GM19397 (cell line): ENCODE data around the gene FRS2.

Source experiments
- ATAC-seq: cut with Tn5 transposase; IDR thresholded peaks from one replicate; pipeline ENCODE4 v1.9.1; 2021; ENCODE audit warnings: mild to moderate bottlenecking, moderate library complexity; ENCODE audit not compliant: unreplicated experiment

FRS2 gene

DNA sequence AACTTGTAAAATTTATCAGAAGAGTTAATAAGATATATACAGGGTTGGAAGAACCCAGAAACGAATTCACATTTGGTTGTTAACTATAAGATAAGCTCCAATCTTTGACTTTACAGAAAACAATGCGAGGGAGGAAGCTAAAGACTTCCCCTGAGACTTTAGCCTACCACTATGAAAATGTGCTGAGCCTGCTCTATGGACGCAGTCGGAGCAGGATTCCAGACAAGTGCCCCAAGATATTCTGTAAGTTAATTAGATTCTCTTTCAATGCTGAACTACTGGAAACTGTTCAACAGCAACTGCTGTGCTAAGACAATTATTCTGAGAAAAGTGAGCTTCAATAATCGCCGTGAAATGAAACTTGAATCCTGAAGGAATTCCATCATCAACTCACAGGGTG, 148.9 kb downstream of the FRS2 start:
- ATAC-seq, result no peak

DNA sequence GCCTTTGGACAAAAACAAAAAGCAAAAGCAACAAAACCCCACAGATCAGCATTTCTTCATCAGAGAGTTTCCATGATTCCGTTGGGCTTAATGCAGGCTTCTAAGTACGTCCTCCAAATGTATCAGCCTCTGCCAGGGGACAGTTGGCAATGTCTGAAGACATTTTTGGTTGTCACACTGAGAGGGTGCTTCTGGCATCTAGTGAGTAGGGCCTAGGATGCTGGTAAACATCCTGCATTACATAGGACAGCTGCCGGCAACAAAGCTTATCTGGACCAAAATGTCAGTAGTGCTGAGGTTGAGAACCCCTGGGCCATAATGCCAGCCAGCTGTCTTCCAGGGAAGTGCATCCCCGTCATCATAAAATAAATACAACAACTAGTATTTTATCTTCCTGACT, 149.9 kb downstream of the FRS2 start:
- ATAC-seq, result no peak

GRCh38 chr12:69620921-69621320, 150.7 kb downstream of the FRS2 start:
- no peak for ATAC-seq

GRCh38 chr12:69621551-69621950, 151.4 kb downstream of the FRS2 start:
- ATAC-seq, result no peak

DNA sequence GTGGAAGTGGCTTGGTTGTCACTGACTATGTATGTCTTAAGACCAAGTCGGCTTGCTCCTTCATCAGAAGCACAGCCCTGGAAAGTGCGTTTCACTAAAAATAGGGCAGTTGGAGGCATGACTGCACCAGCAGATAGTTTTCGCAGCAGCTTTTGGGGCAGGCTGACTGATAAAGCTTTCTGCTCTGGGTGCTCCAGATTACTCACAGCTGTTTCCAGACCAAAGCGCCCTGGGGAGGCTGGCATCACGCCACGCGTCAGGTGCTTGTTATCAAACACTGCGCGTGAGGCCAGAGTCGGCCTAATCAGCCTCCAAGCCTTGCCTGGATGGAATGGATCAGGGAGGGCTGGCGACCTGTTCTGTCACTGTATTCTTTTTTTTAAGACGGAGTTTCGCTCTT, 153.8 kb downstream of the FRS2 start:
- ATAC-seq, result no peak

- ATAC-seq, result no peak
Observed at GRCh38 chr12:69627501-69627900, 157.3 kb downstream of the FRS2 start.
